Choroid plexus epithelial cell (primary cell): ENCODE measurements around the gene ZFPM1.

Experiments
- DNase-seq: peaks from one replicate; pipeline ENCODE4 v3.0.0-alpha.2; 2010; ENCODE audit warnings: low read depth
- H3K4me3 ChIP-seq: 2 replicates; pipeline ENCODE4 v1.5.1; 2011; ENCODE audit warnings: low read depth, mild to moderate bottlenecking, control low read depth, low read length, moderate library complexity
- CTCF ChIP-seq: conservative IDR thresholded peaks from 2 replicates; pipeline ENCODE4 v1.5.1; 2011; ENCODE audit warnings: low read depth, mild to moderate bottlenecking, control low read depth, inconsistent platforms, low read length, moderate library complexity

ZFPM1 gene

GRCh38 chr16:88430185-88430523 lies 22.9 kb upstream of the ZFPM1 start:
- DNase-seq: no peak
- peak overlapping the region; percentile 52 for H3K4me3 ChIP-seq
- no peak for TF ChIP-seq CTCF

GRCh38 chr16:88430524-88431446 lies 22.3 kb upstream of the ZFPM1 start:
- TF ChIP-seq CTCF: no peak
- DNase-seq: peak; percentile 43
- H3K4me3 ChIP-seq: peak overlapping the region; percentile 52

- TF ChIP-seq CTCF: no peak
These were observed 21.4 kb upstream of the ZFPM1 start for GRCh38 chr16:88431651-88432050.

GRCh38 chr16:88432174-88432573 lies 20.9 kb upstream of the ZFPM1 start:
- no peak for TF ChIP-seq CTCF
- H3K4me3 ChIP-seq: no peak overlapping the region
- no peak for DNase-seq

More at GRCh38 chr16:88431651-88432050, 21.4 kb upstream of the ZFPM1 start:
- DNase-seq: no peak
- no peak overlapping the region for H3K4me3 ChIP-seq

GRCh38 chr16:88432753-88433152 lies 20.3 kb upstream of the ZFPM1 start:
- H3K4me3 ChIP-seq: no peak overlapping the region
- DNase-seq: no peak
- TF ChIP-seq CTCF: no peak

- TF ChIP-seq CTCF: no peak
- DNase-seq: no peak
- H3K4me3 ChIP-seq: no peak overlapping the region
These were observed 19.3 kb upstream of the ZFPM1 start for GRCh38 chr16:88433632-88434352.
